ENCODE measurements around the gene PLD4.
"Not testable (repeated sequence)": the region's sequence is repeated elsewhere in the genome, so short reads cannot be mapped to it uniquely, and the experiment has no call there.

The PLD4 gene

DNA sequence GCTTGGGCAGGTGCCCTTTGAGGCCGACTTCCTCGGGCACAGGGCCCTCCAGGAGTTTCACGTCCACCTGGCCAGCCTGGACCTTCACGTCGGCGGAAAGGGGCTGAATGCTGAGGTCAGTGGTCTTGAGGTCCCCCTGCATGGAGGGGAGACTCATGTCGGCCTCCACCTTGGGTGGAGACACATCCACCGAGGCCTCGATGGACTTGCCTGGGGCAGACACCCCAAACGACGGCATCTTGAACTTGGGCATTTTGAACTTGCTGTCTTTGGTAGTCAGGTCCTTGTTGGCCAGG lies 24.0 kb downstream of the PLD4 start:
- H3K9me2 ChIP-seq (replicated peaks; ENCODE audit: insufficient read depth, low read length) = no peaks in the 10 kb centered on the region

DNA sequence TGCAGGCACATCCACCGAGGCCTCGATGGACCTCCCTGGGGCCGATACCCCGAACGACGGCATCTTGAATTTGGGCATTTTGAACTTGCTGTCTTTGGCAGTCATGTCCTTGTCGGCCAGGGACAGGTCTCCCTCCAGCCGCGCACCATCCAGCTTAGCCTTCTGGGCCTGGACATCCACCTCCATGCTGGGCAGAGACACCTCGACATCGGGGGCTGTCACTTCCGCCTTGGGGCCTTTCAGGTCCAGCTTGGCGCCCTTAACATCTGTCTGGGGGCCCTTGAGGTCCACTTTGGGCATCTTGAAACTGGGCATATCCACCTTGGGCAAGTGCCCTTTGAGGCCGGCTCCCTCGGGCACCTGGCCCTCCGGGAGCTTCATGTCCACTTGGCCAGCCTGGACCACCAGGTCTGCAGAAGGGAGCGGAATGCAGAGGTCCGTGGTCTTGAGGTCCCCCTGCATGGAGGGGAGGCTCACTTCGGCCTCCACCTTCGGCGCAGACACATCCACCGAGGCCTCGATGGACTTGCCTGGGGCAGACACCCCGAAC lies 24.8 kb downstream of the PLD4 start:
- not testable (repeated sequence) for H3K4me2 ChIP-seq (ENCODE audit: low read depth, low read length, poor library complexity, severe bottlenecking); H3K9ac ChIP-seq (ENCODE audit: low read length); H3K27me3 ChIP-seq (ENCODE audit: low read length); H3F3A ChIP-seq (ENCODE audit: insufficient read depth); H2AFZ ChIP-seq (ENCODE audit: low read depth, low read length, severe bottlenecking); H3K4me3 ChIP-seq (ENCODE audit: insufficient read depth, low read length, poor library complexity, severe bottlenecking); H3K9me3 ChIP-seq (ENCODE audit: insufficient read depth, low read length); H3K79me2 ChIP-seq (ENCODE audit: insufficient read depth, low read length); H3K36me3 ChIP-seq (ENCODE audit: low read length); H3K9me2 ChIP-seq (replicated peaks; ENCODE audit: insufficient read depth, low read length); H3K27ac ChIP-seq (ENCODE audit: low read depth, low read length); H4K20me1 ChIP-seq (ENCODE audit: low read depth, low read length)

More for the DNA sequence above, 24.0 kb downstream of the PLD4 start:
- Histone ChIP-seq H3F3A (ENCODE audit: insufficient read depth) (no peaks in the 10 kb centered on the region), H3K36me3 (ENCODE audit: low read length) (no peaks in the 10 kb centered on the region), H3K79me2 (ENCODE audit: insufficient read depth, low read length) (no peaks in the 10 kb centered on the region), H2AFZ (ENCODE audit: low read depth, low read length, severe bottlenecking) (no peak overlapping the region), H3K27me3 (ENCODE audit: low read length) (no peaks in the 10 kb centered on the region), H4K20me1 (ENCODE audit: low read depth, low read length) (no peaks in the 10 kb centered on the region), H3K9ac (ENCODE audit: low read length) (no peak overlapping the region), H3K27ac (ENCODE audit: low read depth, low read length) (no peak overlapping the region), H3K4me2 (ENCODE audit: low read depth, low read length, poor library complexity, severe bottlenecking) (no peak overlapping the region), H3K9me3 (ENCODE audit: insufficient read depth, low read length) (no peaks in the 10 kb centered on the region), H3K4me3 (ENCODE audit: insufficient read depth, low read length, poor library complexity, severe bottlenecking) (no peak overlapping the region)
- TF ChIP-seq, protein P1, sequence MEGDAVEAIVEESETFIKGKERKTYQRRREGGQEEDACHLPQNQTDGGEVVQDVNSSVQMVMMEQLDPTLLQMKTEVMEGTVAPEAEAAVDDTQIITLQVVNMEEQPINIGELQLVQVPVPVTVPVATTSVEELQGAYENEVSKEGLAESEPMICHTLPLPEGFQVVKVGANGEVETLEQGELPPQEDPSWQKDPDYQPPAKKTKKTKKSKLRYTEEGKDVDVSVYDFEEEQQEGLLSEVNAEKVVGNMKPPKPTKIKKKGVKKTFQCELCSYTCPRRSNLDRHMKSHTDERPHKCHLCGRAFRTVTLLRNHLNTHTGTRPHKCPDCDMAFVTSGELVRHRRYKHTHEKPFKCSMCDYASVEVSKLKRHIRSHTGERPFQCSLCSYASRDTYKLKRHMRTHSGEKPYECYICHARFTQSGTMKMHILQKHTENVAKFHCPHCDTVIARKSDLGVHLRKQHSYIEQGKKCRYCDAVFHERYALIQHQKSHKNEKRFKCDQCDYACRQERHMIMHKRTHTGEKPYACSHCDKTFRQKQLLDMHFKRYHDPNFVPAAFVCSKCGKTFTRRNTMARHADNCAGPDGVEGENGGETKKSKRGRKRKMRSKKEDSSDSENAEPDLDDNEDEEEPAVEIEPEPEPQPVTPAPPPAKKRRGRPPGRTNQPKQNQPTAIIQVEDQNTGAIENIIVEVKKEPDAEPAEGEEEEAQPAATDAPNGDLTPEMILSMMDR (IDR thresholded peaks at IDR 0.05; ENCODE audit: insufficient read depth, low read length, poor library complexity, severe bottlenecking) = no peak
- TF ChIP-seq EZH2phosphoT487 (conservative IDR thresholded peaks at IDR 0.05; ENCODE audit: low read length) = no peak

DNA sequence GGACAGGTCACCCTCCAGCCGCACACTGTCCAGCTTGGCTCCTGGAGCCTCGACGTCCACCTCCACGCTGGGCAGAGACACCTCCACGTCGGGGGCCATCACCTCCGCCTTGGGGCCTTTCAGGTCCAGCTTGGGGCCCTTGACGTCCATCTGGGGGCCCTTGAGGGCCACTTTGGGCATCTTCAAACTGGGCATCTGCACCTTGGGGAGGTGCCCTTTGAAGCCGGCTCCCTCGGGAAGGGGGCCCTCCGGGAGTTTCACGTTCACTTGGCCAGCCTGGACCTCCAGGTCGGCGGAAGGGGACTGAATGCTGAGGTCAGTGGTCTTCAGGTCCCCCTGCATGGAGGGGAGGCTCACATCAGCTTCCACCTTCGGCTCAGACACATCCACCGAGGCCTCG lies 25.3 kb downstream of the PLD4 start:
- Histone ChIP-seq H3K36me3 (ENCODE audit: low read length) (no peaks in the 10 kb centered on the region), H3K4me3 (ENCODE audit: insufficient read depth, low read length, poor library complexity, severe bottlenecking) (no peak overlapping the region), H3K4me2 (ENCODE audit: low read depth, low read length, poor library complexity, severe bottlenecking) (no peak overlapping the region), H3K27me3 (ENCODE audit: low read length) (no peaks in the 10 kb centered on the region), H2AFZ (ENCODE audit: low read depth, low read length, severe bottlenecking) (no peak overlapping the region), H3K79me2 (ENCODE audit: insufficient read depth, low read length) (no peaks in the 10 kb centered on the region), H3K9me2 (replicated peaks; ENCODE audit: insufficient read depth, low read length) (no peaks in the 10 kb centered on the region), H3K27ac (ENCODE audit: low read depth, low read length) (no peak overlapping the region), H3K9me3 (ENCODE audit: insufficient read depth, low read length) (no peaks in the 10 kb centered on the region), H3F3A (ENCODE audit: insufficient read depth) (no peaks in the 10 kb centered on the region), H4K20me1 (ENCODE audit: low read depth, low read length) (no peaks in the 10 kb centered on the region), H3K9ac (ENCODE audit: low read length) (no peak overlapping the region)
- TF ChIP-seq, protein P1 (IDR thresholded peaks at IDR 0.05; ENCODE audit: insufficient read depth, low read length, poor library complexity, severe bottlenecking) = no peak
- TF ChIP-seq EZH2phosphoT487 (conservative IDR thresholded peaks at IDR 0.05; ENCODE audit: low read length) = no peak

DNA sequence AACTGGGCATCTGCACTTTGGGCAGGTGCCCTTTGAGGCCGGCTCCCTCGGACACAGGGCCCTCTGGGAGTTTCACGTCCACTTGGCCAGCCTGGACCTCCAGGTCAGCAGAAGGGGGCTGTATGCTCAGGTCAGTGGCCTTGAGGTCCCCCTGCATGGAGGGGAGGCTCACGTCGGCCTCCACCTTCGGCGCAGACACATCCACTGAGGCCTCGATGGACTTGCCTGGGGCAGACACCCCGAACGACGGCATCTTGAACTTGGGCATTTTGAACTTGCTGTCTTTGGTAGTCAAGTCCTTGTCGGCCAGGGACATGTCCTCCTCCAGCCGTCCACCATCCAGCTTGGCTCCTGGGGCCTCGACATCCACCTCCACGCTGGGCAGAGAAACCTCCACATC lies 26.0 kb downstream of the PLD4 start:
- H3K4me2 ChIP-seq (ENCODE audit: low read depth, low read length, poor library complexity, severe bottlenecking); H3K4me3 ChIP-seq (ENCODE audit: insufficient read depth, low read length, poor library complexity, severe bottlenecking); H3K36me3 ChIP-seq (ENCODE audit: low read length); H3F3A ChIP-seq (ENCODE audit: insufficient read depth); H3K9me3 ChIP-seq (ENCODE audit: insufficient read depth, low read length); H2AFZ ChIP-seq (ENCODE audit: low read depth, low read length, severe bottlenecking); H3K79me2 ChIP-seq (ENCODE audit: insufficient read depth, low read length); H4K20me1 ChIP-seq (ENCODE audit: low read depth, low read length); H3K27ac ChIP-seq (ENCODE audit: low read depth, low read length); H3K27me3 ChIP-seq (ENCODE audit: low read length); H3K9ac ChIP-seq (ENCODE audit: low read length); H3K9me2 ChIP-seq (replicated peaks; ENCODE audit: insufficient read depth, low read length): not testable (repeated sequence)

DNA sequence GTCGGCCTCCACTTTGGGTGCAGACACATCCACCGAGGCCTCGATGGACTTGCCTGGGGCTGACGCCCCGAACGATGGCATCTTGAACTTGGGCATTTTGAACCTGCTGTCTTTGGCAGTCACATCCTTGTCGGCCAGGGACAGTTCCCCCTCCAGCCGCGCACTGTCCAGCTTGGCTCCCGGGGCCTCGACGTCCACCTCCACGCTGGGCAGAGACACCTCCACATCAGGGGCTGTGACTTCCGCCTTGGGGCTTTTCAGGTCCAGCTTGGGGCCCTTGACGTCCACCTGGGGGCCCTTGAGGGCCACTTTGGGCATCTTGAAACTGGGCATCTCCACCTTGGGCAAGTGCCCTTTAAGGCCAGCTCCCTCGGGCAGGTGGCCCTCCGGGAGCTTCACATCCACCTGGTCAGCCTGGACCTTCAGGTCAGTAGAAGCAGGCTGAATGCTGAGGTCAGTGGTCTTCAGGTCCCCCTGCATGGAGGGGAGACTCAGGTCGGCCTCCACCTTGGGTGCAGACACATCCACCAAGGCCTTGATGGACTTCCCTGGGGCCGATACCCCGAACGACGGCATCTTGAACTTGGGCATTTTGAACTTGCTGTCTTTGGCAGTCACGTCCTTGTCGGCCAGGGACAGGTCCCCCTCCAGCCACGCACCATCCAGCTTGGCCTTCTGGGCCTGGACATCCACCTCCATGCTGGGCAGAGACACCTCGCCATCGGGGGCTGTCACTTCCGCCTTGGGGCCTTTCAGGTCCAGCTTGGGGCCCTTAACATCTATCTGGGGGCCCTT lies 27.4 kb downstream of the PLD4 start:
- H2AFZ ChIP-seq (ENCODE audit: low read depth, low read length, severe bottlenecking); H3K9me2 ChIP-seq (replicated peaks; ENCODE audit: insufficient read depth, low read length); H3K4me2 ChIP-seq (ENCODE audit: low read depth, low read length, poor library complexity, severe bottlenecking); H3K9me3 ChIP-seq (ENCODE audit: insufficient read depth, low read length); H3K79me2 ChIP-seq (ENCODE audit: insufficient read depth, low read length); H3K9ac ChIP-seq (ENCODE audit: low read length); H3F3A ChIP-seq (ENCODE audit: insufficient read depth); H3K27me3 ChIP-seq (ENCODE audit: low read length); H4K20me1 ChIP-seq (ENCODE audit: low read depth, low read length); H3K4me3 ChIP-seq (ENCODE audit: insufficient read depth, low read length, poor library complexity, severe bottlenecking); H3K36me3 ChIP-seq (ENCODE audit: low read length); H3K27ac ChIP-seq (ENCODE audit: low read depth, low read length): not testable (repeated sequence)
